ENCODE data around the gene SLC37A4.
A peak's percentile ranks its signal among the peaks of the same experiment; 100 is the strongest.
"Not testable (repeated sequence)": the region's sequence is repeated elsewhere in the genome, so short reads cannot be mapped to it uniquely, and the experiment has no call there.

SLC37A4 gene

DNA sequence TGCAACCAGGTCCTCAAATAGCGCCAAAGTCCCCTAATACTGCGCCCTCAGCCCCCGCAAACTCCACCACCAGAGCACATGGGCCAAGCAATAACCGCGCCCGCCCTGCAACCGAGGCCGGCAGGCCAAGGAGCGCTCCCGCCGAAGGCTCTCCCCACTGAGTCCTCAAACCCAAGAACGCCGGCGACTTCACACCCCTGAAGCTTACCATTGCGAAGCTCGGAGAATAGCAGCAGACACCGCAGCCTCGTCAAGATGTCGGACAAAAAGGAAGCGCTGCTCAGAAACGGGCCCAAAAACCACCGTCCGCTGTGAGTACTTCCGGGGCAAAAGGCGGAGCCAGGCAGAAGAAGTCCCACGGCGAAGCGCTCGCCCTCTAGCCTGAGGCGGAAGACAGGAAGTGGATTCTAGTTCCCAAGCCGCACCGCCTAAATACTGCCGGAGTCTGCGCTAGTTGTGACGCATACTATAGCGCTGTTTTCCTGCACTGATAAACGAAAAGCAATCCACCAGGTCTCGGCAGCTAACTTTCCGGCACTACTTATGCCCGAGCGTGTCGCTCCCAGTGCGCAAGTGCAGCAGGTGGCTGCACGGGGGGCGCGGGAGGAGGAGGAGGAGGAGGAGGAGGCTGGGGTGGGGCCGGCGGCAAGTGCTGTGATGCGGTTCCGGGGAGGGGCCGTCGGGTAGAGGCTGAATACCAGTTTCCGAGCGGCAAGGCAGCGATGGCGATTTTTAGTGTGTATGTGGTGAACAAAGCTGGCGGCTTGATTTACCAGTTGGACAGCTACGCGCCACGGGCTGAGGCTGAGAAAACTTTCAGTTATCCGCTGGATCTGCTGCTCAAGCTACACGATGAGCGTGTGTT is 12.4 kb downstream of the SLC37A4 start, which contains the start of the genes RPS25 and TRAPPC4:
TSS of gene RPS25 (minus strand) at position 270 of the 865 bp plus-strand sequence. CDS start at position 211, 59 bp downstream.
TSS of gene TRAPPC4 (plus strand) at position 693 of the 865 bp plus-strand sequence. CDS start at position 723, 30 bp downstream.
- peaks cover 68% of the 10 kb centered on the region for H3K36me3 Mint-ChIP-seq (ENCODE audit: low read depth)
- H3K9me3 Mint-ChIP-seq = no peaks in the 10 kb centered on the region
- peaks cover 35% of the 10 kb centered on the region for H3K4me1 Mint-ChIP-seq (ENCODE audit: low read depth)
- peak within 1 kb of the TSS; percentile 100 for H3K27ac Mint-ChIP-seq
- peak within 1 kb of the TSS; percentile 99 for H3K4me3 Mint-ChIP-seq
- no peaks in the 10 kb centered on the region for H3K27me3 Mint-ChIP-seq (ENCODE audit: low read depth)
- peak; percentile 94 for DNase-seq (ENCODE audit: low spot score)

DNA sequence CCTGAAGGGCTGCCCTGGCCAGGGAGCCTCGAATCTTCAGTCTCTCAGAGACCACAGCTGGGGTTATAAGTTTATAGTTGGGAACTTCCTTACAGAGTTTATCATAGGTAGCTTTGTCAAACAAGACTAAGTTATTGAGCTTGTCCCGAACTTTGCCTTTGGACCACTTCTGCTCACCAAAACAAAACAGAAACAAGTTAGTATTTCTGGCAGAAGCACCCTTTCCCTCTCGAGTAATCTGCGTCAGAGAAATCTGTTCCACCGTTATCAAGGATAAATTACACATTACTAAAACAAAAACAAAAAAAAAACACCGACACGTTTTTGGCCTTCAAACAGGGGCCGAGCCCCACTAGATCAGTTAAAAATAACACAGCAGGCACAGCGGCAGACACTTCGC is 13.3 kb downstream of the SLC37A4 start:
- not testable (repeated sequence) for DNase-seq (ENCODE audit: low spot score); H3K9me3 Mint-ChIP-seq; H3K27me3 Mint-ChIP-seq (ENCODE audit: low read depth)
- peaks cover 74% of the 10 kb centered on the region for H3K36me3 Mint-ChIP-seq (ENCODE audit: low read depth)
- peak overlapping the region; percentile 100 for H3K27ac Mint-ChIP-seq
- H3K4me3 Mint-ChIP-seq = peak overlapping the region; percentile 99
- H3K4me1 Mint-ChIP-seq (ENCODE audit: low read depth) = peaks cover 35% of the 10 kb centered on the region

DNA sequence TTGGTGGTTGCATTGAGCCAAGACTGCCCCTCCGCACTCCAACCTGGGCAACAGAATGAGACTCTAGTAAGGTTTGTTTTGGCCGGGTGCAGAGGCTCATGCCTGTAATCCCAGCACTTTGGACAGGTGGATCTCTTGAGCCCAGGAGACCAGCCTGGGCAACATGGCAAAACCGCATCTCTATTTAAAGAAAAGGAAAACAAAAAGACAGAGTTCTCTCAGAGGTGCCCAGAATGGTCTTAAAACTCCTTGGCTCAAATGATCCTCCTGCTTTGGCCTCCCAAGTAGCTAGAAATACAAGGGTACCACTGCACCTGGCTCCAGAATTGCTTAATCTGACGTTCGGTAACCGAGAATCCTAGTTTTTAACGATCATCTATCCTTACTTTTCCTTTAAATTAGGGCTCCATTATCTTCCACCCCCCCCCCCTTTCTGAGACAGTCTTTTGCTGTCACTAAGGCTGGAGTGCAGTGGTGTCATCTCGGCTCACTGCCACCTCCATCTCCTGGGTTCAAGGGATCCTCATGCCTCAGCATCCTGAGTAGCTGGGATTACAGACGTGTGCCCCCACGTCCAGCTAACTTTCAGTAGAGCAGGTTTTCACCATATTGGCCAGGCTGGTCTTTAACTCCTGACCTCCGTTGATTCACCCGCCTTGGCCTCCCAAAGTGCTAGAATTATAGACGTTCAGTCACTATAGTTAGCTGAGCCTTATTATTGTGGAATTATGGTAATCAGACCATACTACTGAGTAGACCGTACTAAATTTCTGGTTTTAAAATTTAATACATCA is 14.3 kb downstream of the SLC37A4 start:
- Mint-ChIP-seq H3K27ac (peak overlapping the region; percentile 26), H3K27me3 (ENCODE audit: low read depth) (no peaks in the 10 kb centered on the region), H3K36me3 (ENCODE audit: low read depth) (peaks cover 69% of the 10 kb centered on the region), H3K9me3 (no peaks in the 10 kb centered on the region), H3K4me1 (ENCODE audit: low read depth) (peaks cover 33% of the 10 kb centered on the region), H3K4me3 (peak overlapping the region; percentile 99)
- DNase-seq (ENCODE audit: low spot score) = no peak

DNA sequence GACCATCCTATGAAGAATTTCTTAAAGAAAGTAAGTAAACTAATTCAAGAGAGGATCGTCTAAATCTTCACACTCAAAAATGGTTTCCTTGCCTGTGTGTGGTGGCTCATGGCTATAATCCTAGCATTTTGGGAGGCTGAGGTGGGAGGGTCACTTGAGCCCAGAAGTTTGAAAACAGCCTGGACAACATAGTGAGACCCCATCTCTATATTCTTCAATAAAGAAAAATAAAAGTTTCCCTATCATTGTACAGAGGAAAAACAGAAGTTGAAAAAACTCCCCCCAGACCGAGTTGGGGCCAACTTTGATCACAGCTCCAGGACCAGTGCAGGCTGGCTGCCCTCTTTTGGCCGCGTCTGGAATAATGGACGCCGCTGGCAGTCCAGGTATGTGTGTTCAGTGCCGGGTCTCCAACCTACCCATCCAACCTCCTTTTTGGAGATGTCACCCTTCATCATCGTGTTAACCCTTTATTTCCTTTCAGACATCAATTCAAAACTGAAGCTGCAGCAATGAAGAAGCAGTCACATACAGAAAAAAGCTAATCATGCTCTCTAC is 15.5 kb downstream of the SLC37A4 start:
- no peaks in the 10 kb centered on the region for H3K27me3 Mint-ChIP-seq (ENCODE audit: low read depth)
- peak overlapping the region; percentile 18 for H3K4me3 Mint-ChIP-seq
- peaks cover 28% of the 10 kb centered on the region for H3K4me1 Mint-ChIP-seq (ENCODE audit: low read depth)
- H3K9me3 Mint-ChIP-seq = no peaks in the 10 kb centered on the region
- H3K36me3 Mint-ChIP-seq (ENCODE audit: low read depth) = peaks cover 65% of the 10 kb centered on the region
- no peak for DNase-seq (ENCODE audit: low spot score)
- H3K27ac Mint-ChIP-seq = no peak overlapping the region

DNA sequence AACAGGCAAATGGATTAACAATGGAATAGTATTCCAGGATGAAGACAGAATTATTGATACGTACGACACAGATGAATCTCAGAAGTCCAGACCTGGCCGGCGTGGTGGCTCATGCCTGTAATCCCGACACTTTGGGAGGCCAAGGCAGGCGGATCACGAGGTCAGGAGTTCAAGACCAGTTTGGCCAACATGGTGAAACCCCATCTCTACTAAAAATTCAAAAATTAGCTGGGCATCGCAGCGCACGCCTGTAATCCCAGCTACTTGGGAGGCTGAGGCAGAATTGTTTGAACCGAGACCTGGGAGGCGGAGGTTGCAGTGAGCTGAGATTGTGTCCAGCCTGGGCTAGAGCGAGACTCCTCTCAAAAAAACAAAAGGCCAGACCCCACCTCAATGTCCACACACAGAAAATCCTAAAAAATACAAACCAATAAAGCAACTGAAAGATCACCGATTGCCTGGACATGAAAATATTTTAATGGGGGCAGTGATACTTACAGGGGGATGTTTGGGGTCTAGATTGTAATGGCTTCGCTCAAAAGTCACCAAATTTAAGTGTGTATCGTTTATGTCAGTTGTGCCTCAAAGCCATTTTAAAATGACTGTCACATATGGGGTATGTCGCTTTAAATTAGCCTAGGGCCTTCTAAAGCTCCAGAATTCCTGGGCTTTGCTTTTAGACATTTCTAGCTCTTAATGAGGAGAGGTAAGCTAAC is 16.3 kb downstream of the SLC37A4 start:
- no peaks in the 10 kb centered on the region for H3K27me3 Mint-ChIP-seq (ENCODE audit: low read depth)
- H3K4me3 Mint-ChIP-seq = no peak overlapping the region
- peaks cover 62% of the 10 kb centered on the region for H3K36me3 Mint-ChIP-seq (ENCODE audit: low read depth)
- no peak for DNase-seq (ENCODE audit: low spot score)
- peaks cover 22% of the 10 kb centered on the region for H3K4me1 Mint-ChIP-seq (ENCODE audit: low read depth)
- no peaks in the 10 kb centered on the region for H3K9me3 Mint-ChIP-seq
- no peak overlapping the region for H3K27ac Mint-ChIP-seq

DNA sequence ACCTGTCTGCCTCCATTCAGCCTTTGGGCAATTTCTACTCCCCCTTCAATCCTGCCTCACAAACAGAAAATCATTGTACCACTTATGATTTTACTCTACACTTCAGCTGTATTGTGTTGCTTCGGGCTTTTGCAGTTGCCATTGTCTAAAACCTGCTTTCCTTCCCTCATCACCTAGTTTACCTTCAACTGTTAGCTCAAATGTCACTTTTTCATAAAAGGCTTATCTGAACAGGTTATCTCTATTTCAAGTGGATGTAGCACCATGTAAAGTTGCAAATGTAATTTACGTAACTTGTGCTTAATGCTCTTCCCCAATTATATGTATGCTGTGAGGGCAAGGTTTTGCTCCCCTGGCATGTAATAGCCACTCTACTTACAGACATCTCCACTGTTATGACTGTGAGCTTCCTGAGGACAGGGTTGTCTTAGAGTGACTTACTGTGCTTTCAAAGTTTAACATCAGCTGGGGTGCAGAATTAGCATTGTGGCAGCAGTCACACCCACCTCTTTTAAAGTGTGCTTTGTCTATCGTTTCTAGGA is 18.0 kb downstream of the SLC37A4 start:
- Mint-ChIP-seq H3K9me3 (no peaks in the 10 kb centered on the region), H3K36me3 (ENCODE audit: low read depth) (peaks cover 55% of the 10 kb centered on the region), H3K27ac (peak overlapping the region; percentile 73), H3K4me3 (no peak overlapping the region), H3K27me3 (ENCODE audit: low read depth) (no peaks in the 10 kb centered on the region), H3K4me1 (ENCODE audit: low read depth) (peaks cover 22% of the 10 kb centered on the region)
- no peak for DNase-seq (ENCODE audit: low spot score)

DNA sequence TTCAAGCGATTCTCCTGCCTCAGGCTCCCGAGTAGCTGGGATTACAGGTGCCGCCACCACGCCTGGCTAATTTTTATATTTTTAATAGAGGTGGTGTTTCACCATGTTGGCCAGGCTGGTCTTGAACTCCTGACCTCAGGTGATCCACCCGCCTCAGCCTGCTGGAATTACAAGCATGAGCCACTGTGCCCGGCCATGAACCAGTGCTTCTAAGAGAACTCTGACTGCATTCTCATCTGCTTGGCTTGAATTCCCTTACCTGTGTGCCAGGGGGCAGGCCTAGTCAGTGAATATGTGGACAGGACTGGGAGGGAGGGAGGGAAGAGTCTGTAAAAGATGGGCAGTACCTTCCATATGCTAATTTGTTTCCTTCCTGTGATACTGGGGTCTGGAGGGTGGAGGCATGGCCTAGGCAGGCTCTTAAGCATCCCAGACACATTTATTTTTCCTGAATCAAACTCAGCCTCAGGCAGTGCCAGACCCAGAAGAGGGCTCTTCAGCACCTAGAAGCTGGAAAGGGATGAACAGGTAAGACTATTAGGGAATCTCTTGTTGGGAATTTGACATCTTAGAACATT is 19.1 kb downstream of the SLC37A4 start:
- Mint-ChIP-seq H3K27ac (no peak overlapping the region), H3K9me3 (no peaks in the 10 kb centered on the region), H3K27me3 (ENCODE audit: low read depth) (no peaks in the 10 kb centered on the region), H3K4me1 (ENCODE audit: low read depth) (peaks cover 16% of the 10 kb centered on the region), H3K36me3 (ENCODE audit: low read depth) (peaks cover 52% of the 10 kb centered on the region), H3K4me3 (no peak overlapping the region)
- no peak for DNase-seq (ENCODE audit: low spot score)

DNA sequence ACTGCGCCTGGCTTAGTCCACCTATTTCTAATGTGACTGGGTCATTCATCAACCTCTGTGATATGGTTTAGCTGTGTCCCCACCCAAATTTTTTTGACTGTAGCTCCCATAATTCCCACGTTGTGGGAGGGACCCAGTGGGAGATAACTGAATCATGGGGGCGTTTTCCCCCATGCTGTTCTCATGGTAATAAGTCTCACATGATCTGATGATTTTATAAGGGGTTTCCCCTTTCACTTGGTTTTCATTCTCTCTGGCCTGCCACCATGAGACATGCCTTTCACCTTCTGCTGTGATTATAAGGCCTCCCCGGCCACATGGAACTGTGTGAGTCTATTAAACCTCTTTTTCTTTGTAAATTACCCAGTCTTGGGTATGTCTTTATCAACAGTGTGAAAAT is 24.0 kb downstream of the SLC37A4 start:
- Mint-ChIP-seq H3K4me1 (ENCODE audit: low read depth) (no peaks in the 10 kb centered on the region), H3K27ac (no peak overlapping the region), H3K9me3 (no peaks in the 10 kb centered on the region), H3K4me3 (no peak overlapping the region), H3K36me3 (ENCODE audit: low read depth) (peaks cover 29% of the 10 kb centered on the region), H3K27me3 (ENCODE audit: low read depth) (no peaks in the 10 kb centered on the region)
- DNase-seq (ENCODE audit: low spot score) = no peak

DNA sequence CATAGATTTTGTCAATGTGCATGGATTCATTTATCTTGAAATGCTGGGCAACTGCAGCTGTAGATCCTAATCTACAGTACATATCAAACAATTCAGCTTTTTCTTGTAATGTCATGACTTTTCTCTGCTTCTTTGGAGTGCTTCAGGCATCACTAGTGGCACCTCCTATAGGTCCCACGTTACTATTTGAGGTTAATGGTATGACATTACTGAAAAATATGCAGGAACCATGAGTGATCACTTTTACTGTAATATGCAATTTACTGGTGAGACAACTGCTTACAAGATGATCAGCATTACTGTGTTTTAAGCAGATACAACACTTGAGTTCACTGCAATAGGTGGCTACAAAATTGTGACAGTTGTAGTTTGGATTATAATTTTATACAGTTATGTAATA is 29.8 kb downstream of the SLC37A4 start:
- Mint-ChIP-seq H3K9me3 (no peaks in the 10 kb centered on the region), H3K36me3 (ENCODE audit: low read depth) (peaks cover 49% of the 10 kb centered on the region), H3K4me3 (no peak overlapping the region), H3K27me3 (ENCODE audit: low read depth) (no peaks in the 10 kb centered on the region), H3K4me1 (ENCODE audit: low read depth) (peaks cover 25% of the 10 kb centered on the region), H3K27ac (no peak overlapping the region)
- no peak for DNase-seq (ENCODE audit: low spot score)

DNA sequence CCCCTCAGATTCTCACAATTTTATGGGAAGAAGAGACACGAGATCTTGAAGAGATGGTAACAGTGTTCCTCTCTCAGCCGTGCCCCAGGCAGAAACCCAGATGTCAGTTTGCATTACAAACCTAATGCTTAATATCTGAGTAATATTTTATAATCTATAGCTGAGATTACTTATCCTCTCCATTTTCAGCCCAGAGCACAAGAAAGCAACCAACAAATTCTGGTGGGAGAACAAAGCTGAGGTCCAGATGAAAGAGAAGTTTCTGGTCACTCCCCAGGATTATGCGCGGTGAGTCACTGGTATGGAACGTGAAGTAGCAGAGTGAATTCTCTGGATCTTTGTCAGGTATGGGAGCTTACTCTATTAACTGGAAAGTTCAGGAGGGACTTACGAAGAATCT is 31.9 kb downstream of the SLC37A4 start:
- Mint-ChIP-seq H3K9me3 (no peaks in the 10 kb centered on the region), H3K27ac (peak overlapping the region; percentile 97), H3K36me3 (ENCODE audit: low read depth) (peaks cover 46% of the 10 kb centered on the region), H3K4me3 (peak overlapping the region; percentile 97), H3K4me1 (ENCODE audit: low read depth) (peaks cover 25% of the 10 kb centered on the region), H3K27me3 (ENCODE audit: low read depth) (no peaks in the 10 kb centered on the region)
- DNase-seq (ENCODE audit: low spot score) = no peak

DNA sequence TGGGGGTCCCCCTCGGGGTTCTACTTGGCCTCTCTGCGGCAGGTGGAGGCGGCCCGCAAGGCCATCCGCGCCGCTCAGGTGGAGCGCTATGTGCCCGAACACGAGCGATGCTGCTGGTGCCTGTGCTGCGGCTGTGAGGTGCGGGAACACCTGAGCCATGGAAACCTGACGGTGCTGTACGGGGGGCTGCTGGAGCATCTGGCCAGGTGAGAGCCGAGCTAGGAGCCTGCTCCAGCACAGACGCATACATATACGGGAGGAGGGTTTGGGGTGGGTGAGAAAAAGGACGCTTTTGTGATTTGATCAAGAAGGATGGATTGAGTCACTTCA is 32.3 kb downstream of the SLC37A4 start:
- H3K9me3 Mint-ChIP-seq = no peaks in the 10 kb centered on the region
- H3K4me1 Mint-ChIP-seq (ENCODE audit: low read depth) = peaks cover 25% of the 10 kb centered on the region
- peaks cover 46% of the 10 kb centered on the region for H3K36me3 Mint-ChIP-seq (ENCODE audit: low read depth)

DNA sequence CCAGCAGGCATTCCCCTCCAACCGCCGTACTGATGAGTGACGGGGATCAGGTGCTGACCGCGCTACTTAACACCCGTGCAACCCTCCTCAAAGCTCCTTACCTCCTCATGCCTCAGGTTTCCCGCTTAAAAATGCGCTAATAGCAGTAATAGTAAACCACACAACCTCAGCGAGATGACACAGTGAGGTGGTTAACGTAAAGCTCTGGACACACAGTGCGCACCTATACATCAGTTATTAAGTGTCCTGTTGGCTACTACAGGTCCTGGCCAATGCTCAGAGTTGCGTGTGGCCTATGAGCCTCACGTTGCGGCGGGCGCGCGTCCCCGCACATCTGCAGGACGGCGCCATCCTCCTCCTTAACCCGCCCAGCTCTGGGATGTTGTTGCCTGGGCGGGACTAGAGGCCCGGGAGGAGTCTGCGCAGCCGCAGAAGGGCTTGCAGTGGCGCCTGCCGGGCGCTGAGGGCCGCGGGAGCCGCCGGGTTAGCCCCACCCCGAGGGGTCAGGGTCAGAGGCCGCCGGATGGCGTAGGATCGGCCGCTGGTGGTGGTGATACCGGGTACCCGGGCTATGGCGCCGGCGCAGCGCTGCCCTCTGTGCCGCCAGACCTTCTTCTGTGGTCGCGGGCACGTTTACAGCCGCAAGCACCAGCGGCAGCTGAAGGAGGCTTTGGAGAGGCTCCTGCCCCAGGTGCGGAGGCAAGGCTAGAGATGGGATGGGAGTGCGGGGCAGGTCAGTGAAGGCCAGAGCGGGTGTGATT is 32.9 kb downstream of the SLC37A4 start, which contains the start of gene CENATAC:
TSS of gene CENATAC (plus strand) at position 512 of the 761 bp plus-strand sequence. CDS start at position 572, 60 bp downstream.
- Mint-ChIP-seq H3K36me3 (ENCODE audit: low read depth) (peaks cover 41% of the 10 kb centered on the region), H3K4me1 (ENCODE audit: low read depth) (peaks cover 25% of the 10 kb centered on the region), H3K27me3 (ENCODE audit: low read depth) (no peaks in the 10 kb centered on the region), H3K9me3 (no peaks in the 10 kb centered on the region), H3K27ac (peak within 1 kb of the TSS; percentile 97), H3K4me3 (peak within 1 kb of the TSS; percentile 97)
- peak; percentile 97 for DNase-seq (ENCODE audit: low spot score)

More for the DNA sequence above, 32.3 kb downstream of the SLC37A4 start:
- Mint-ChIP-seq H3K4me3 (peak overlapping the region; percentile 97), H3K27ac (peak overlapping the region; percentile 97), H3K27me3 (ENCODE audit: low read depth) (no peaks in the 10 kb centered on the region)
- no peak for DNase-seq (ENCODE audit: low spot score)

All from T-helper 2 cell treated with Interferon-gamma antibody and Interleukin-4, amounts not matched to agents 5 μg/mL and 100 μg/mL, for 36 hours (primary cell).